Astrocyte (in vitro differentiated cells and primary cell): ENCODE data around the gene TFG.

Experiments
- EZH2 ChIP-seq: IDR thresholded peaks from 2 replicates; pipeline ENCODE4 v1.6.1; 2012; ENCODE audit warnings: mild to moderate bottlenecking, low read length, inconsistent platforms; ENCODE audit not compliant: insufficient read depth
- TF ChIP-seq, protein P1 (sequence below): IDR thresholded peaks from 2 replicates; pipeline ENCODE4 v1.5.1; 2011; ENCODE audit warnings: low read depth, mild to moderate bottlenecking, inconsistent platforms, low read length, moderate library complexity; ENCODE audit not compliant: insufficient read depth

DNA sequence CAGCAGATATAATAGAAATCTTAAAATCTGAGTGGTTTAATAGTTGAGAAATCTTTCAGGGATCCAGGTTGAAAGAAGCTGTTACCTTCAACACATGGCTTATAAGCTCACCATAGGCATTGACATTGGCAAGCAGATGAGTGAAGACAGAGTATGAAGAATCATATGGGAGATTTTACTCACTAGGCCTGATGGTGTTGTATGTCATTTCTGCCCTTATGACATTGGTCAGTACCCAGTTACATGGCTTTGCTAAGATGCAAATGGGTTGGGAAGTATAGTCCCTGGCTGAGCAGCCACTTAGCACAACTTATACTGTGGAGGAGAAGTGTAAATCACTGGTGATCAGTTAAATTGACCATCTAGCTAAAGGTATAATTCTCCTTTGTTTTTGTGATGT lies 5.9 kb downstream of the TFG start:
- TF ChIP-seq, protein P1, sequence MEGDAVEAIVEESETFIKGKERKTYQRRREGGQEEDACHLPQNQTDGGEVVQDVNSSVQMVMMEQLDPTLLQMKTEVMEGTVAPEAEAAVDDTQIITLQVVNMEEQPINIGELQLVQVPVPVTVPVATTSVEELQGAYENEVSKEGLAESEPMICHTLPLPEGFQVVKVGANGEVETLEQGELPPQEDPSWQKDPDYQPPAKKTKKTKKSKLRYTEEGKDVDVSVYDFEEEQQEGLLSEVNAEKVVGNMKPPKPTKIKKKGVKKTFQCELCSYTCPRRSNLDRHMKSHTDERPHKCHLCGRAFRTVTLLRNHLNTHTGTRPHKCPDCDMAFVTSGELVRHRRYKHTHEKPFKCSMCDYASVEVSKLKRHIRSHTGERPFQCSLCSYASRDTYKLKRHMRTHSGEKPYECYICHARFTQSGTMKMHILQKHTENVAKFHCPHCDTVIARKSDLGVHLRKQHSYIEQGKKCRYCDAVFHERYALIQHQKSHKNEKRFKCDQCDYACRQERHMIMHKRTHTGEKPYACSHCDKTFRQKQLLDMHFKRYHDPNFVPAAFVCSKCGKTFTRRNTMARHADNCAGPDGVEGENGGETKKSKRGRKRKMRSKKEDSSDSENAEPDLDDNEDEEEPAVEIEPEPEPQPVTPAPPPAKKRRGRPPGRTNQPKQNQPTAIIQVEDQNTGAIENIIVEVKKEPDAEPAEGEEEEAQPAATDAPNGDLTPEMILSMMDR: no peak
- no peak for TF ChIP-seq EZH2
